DMS53 (cell line): Measurements from ENCODE around the gene ITGAE.
A peak's percentile ranks its signal among the peaks of the same experiment; 100 is the strongest.

Experiments
- DNase-seq: peaks from one replicate; lab custom pipeline; 2025; lab: John Stamatoyannopoulos, UW

Gene ITGAE

GRCh38 chr17:3693829-3694231 lies 107.2 kb downstream of the ITGAE start:
- no peak for DNase-seq

GRCh38 chr17:3693141-3693540 lies 107.8 kb downstream of the ITGAE start:
- DNase-seq = no peak

- DNase-seq = no peak
These were observed 108.6 kb downstream of the ITGAE start for GRCh38 chr17:3692346-3692745.

- no peak for DNase-seq
These were observed 109.3 kb downstream of the ITGAE start for GRCh38 chr17:3691617-3692067.

- no peak for DNase-seq
These were observed 110.8 kb downstream of the ITGAE start for GRCh38 chr17:3690094-3690715.

- DNase-seq = no peak
These were observed 111.5 kb downstream of the ITGAE start for GRCh38 chr17:3689262-3690093.

- DNase-seq = no peak
These were observed 112.1 kb downstream of the ITGAE start for GRCh38 chr17:3688852-3689261.

GRCh38 chr17:3688027-3688553 lies 112.9 kb downstream of the ITGAE start:
- DNase-seq = no peak

- DNase-seq = no peak
These were observed 115.8 kb downstream of the ITGAE start for GRCh38 chr17:3685174-3685573.

- DNase-seq = peak; percentile 54
These were observed 117.9 kb downstream of the ITGAE start for GRCh38 chr17:3683054-3683511.

- DNase-seq = no peak
These were observed 119.0 kb downstream of the ITGAE start for GRCh38 chr17:3682033-3682432.

GRCh38 chr17:3681565-3681964 lies 119.4 kb downstream of the ITGAE start:
- DNase-seq = no peak

GRCh38 chr17:3681057-3681456 lies 119.9 kb downstream of the ITGAE start:
- no peak for DNase-seq

- DNase-seq = no peak
These were observed 121.4 kb downstream of the ITGAE start for GRCh38 chr17:3679531-3680126.

- DNase-seq = no peak
These were observed 122.0 kb downstream of the ITGAE start for GRCh38 chr17:3678821-3679530.

GRCh38 chr17:3678095-3678820 lies 122.7 kb downstream of the ITGAE start:
- no peak for DNase-seq

- DNase-seq = no peak
These were observed 125.1 kb downstream of the ITGAE start for GRCh38 chr17:3675886-3676285.

- no peak for DNase-seq
These were observed 128.4 kb downstream of the ITGAE start for GRCh38 chr17:3672571-3672970.

- no peak for DNase-seq
These were observed 131.4 kb downstream of the ITGAE start for GRCh38 chr17:3669548-3669947.

- DNase-seq = no peak
These were observed 132.0 kb downstream of the ITGAE start for GRCh38 chr17:3669085-3669347.

- DNase-seq = peak; percentile 98
These were observed 132.5 kb downstream of the ITGAE start, which contains the start of the genes EMC6 and TAX1BP3 for GRCh38 chr17:3668279-3669084. Gene EMC6 (plus strand): TSS chr17:3668812. CDS start chr17:3669147, 335 bp downstream. Gene TAX1BP3 (minus strand): TSS chr17:3668578. CDS start chr17:3668526, 52 bp downstream.
